NCI-H146 treated with DMSO at 0.1 percent for 48 hours (cell line): ENCODE results near the gene HTT.
A peak's percentile ranks its signal among the peaks of the same experiment; 100 is the strongest.

ENCODE experiments used
- DNase-seq: peaks from one replicate; lab custom pipeline; 2025; ENCODE audit not compliant: unreplicated experiment; lab: John Stamatoyannopoulos, UW

Gene HTT

GRCh38 chr4:3247399-3248177 lies 173.1 kb downstream of the HTT start:
- DNase-seq, result no peak

DNA sequence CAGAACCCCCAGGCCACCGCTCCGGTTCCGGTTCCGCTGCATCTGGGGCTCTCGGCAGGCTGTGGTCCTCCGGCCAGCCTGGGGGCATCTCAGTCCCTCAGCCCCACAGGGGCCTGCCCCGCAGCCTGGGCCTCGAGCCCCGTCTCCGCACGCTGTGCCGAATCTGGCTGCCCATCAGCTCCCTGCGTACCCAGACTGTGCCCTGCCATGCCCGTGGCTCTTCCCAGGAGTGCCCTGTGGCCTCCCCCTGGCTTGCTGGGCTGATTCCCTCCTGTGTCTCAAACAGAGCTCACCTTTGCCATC lies 173.6 kb downstream of the HTT start:
- DNase-seq, result no peak

DNA sequence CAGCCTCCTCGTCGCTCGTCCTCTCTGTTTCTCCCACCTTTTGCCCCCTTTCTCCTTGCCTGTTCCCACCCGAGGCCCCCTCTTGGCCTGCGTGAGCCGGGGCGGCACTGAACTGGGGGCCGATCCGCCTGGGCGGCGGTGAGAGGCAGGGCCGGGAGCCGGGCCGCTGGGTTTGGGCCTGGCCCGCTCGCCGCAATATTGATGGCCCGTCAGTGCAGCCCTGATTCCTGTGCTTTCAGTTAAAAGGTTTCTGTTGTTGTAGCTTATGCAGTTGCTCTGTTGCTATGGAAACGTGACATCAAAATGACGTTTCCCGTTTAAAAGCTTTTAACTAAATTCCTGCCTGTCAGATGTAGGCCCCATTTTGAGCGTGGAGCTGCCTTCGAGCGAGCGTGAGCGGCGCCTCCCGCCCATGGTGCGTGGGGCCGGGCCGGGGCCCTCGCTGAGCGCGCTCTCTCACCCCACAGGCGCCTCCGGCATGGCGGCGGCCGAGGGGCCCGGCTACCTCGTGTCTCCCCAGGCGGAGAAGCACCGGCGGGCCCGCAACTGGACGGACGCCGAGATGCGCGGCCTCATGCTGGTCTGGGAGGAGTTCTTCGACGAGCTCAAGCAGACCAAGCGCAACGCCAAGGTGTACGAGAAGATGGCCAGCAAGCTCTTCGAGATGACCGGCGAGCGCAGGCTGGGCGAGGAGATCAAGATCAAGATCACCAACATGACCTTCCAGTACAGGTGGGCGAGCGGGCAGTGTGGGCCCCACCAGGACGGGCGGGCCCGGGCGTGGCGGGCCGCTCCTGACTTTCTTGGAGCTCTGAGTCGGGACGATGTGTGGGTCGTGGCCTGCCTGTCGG lies 174.6 kb downstream of the HTT start, which contains the start of gene MSANTD1:
MSANTD1 (plus strand) TSS at position 349 of the 851 bp plus-strand sequence; CDS start at position 413, 64 bp downstream.
- no peak for DNase-seq

GRCh38 chr4:3249711-3250437 lies 175.4 kb downstream of the HTT start:
- no peak for DNase-seq

- no peak for DNase-seq
These were observed 176.0 kb downstream of the HTT start for GRCh38 chr4:3250438-3250955.

- DNase-seq, result no peak
These were observed 176.6 kb downstream of the HTT start for GRCh38 chr4:3250956-3251690.

- DNase-seq, result no peak
These were observed 177.4 kb downstream of the HTT start for GRCh38 chr4:3251691-3252479.

- DNase-seq, result no peak
These were observed 178.0 kb downstream of the HTT start for GRCh38 chr4:3252480-3252828.

GRCh38 chr4:3252831-3253641 lies 178.6 kb downstream of the HTT start:
- no peak for DNase-seq

GRCh38 chr4:3253808-3254207 lies 179.3 kb downstream of the HTT start:
- no peak for DNase-seq

DNA sequence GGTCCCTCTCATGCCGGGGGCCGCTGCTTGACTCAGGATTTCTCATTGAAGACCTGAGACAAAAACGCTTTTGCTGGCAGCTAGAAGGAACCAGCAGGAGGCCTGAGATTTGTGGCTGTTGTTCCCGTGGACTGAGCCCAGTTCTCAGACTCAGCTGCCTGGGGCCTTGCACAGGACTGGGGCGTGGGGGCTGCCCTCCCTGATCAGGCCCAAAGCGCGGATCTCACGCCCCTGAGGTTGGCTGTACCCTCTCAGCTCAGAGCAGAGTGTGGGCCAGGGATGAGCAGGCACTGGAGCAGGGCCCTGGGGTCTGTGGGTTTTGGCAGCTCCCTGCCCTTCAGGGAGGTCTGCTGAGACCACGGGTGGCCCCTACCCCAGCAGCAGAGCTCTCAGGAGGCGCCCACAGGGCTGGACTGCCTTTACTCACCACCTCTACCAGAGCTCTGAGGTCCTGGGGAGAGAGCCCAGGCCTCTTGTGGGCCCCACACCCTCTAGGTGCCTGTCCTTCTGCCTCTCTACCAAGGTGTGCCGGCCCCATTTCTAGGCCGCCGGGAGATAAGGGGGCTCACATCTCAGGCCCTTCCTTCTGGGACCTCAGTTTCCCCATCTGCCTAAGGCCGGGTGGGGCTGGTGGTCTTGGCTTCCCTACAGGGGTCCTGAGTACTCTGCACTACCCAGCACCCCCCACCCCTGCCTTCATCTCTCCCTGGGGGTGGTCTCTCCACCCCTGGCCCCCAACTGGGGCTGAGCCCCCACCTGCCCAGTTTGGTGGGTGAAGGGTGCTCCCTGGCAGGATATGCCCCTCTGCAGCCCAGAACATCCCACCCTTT lies 180.0 kb downstream of the HTT start:
- DNase-seq, result no peak

GRCh38 chr4:3255611-3256186 lies 181.2 kb downstream of the HTT start:
- DNase-seq, result no peak

GRCh38 chr4:3256230-3257102 lies 182.0 kb downstream of the HTT start:
- no peak for DNase-seq

DNA sequence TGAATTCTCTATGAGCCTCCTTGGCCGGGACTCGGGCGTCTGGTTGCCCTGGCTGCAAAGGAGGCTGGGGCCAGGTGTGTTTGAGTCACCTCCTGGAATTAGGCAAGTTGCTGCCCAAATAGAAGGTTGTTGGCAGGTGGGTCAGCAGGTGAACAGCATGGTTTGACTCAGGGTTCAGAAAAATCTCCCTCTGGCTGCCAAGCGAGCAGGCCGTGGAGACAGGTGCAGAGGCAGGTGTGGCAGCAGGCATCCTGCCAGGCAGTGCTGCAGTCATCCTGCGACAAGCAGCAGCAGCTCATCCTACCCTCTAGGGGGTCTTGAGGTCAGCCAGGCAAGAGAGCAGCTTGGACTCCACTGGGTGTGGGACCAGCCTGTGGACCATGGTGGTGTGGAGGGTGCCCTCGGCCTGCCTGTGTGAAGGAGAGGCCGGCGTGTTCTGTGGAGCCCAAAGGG lies 182.6 kb downstream of the HTT start:
- DNase-seq, result peak; percentile 75

- no peak for DNase-seq
These were observed 183.3 kb downstream of the HTT start for GRCh38 chr4:3257556-3258482.
